ENCODE data around the gene S100B.
"Not testable (repeated sequence)": the region's sequence is repeated elsewhere in the genome, so short reads cannot be mapped to it uniquely, and the experiment has no call there.

The S100B gene

DNA sequence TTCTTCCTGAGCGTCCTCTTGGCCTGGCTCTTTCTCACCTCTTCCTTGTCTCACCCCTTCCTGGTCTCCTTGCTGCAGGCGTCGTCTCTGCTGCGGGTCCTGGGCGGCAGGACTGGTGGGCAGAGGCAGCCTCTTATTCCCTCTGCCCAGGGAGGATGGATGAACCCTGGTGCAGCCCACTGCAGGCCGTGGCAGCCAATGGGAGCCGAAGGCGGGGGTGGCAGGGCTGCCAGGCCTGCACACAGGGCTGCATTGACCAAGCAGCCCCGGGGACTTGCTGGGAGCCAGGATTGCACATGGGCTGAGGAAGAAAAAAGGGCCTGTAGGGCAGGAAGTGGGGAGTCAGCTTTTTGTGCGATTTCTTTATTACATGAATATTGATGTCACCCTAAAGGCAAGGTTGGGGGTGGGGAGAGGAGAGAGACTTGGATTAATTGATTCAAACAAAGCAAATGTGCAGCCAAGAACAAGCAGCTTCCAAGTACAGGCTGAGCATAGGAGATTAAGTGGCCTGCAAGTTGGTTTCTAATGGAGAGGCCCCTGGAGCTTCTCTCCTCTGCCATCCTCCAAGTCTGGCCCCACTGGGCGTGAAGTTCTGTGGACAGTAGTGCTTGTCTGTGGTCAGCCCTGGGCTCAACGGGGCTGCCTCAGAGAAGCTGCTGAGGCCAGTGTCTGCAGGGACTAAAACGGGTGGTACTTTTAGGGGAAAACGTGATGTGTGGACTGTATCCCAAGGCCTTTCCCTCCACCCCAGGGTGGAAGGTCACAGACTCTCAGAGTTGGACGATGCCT is at the start of gene S100B:
Gene S100B (minus strand): TSS at position 108 of the 792 bp plus-strand sequence. CDS start 2,667 bp downstream, outside the sequence.
- no peak for DNase-seq

- no peak for DNase-seq
These were observed 46.2 kb upstream of the S100B start for GRCh38 chr21:46651121-46651520.

DNA sequence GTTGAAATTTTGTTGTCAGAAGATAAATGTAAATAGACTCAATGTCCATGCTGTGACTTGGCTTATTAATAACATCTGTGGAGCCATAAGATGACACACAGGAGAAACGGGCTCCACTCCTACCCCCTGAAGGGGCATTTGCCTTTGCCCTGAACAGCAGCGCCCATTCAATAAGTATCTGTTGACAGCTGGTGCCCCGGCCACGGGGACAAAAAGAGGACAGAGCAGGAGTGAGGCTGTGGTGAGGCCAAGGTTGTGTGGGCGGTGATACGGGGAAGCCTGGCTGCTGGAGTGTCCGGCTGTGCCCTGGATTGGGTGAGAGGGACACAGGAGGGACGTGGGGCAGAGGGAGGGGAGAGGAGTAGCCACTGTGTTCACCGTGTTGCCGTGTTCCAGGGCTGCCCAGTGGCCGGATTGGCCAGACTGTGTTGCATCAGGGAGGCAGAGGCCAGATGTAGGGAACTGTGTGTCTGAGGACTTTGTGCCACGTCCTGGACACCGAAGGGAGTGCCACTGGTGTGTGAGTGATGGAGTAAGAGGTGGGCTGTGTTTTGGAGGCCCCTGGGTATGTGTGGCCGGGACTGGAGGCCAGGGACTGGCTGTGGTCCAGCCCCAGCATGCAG is 45.7 kb upstream of the S100B start:
- DNase-seq: no peak

DNA sequence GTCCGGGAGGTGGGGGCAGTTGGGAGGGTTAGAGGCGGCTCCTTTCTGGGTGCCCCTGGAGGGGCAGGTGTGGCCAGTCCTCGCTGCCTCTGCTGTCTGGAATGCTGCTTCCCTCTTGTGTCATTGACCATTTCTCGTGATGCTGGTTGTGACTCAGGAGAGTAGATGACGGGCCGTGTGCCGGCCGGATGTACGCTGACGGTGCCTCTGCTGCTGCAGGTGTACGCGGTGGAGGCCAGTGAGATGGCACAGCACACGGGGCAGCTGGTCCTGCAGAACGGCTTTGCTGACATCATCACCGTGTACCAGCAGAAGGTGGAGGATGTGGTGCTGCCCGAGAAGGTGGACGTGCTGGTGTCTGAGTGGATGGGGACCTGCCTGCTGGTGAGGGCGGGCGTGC is 44.5 kb upstream of the S100B start:
- no peak for DNase-seq

GRCh38 chr21:46648539-46648938 is 43.7 kb upstream of the S100B start:
- DNase-seq: no peak

DNA sequence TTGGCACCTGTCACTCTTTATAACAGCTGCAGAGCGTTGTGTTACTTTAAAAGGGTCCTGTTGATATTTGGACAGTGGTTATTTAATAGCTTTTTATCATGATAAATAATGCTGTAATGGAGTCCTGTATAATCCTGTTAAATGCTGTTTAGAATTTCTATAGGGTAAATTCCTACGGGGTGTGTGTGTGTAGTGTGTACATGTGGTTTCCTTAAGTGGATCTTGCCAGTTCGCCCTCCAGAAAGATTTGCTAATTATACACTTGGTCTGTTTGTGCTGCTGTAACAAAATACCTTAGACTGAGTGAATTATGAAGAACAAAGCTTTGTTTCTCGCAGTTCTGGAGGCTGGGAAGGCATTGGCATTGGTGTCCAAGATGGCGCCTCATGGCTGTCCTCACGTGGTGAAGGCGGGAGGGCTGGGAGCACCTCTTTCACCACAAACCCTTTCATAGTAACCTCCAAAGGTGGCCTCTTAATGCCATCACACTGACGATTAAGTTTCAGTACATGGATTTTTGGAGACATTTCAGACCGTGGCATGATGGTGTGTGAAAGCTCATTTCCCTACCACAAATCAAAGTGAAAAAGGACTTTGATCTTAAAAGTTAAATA is 41.8 kb upstream of the S100B start:
- no peak for DNase-seq

DNA sequence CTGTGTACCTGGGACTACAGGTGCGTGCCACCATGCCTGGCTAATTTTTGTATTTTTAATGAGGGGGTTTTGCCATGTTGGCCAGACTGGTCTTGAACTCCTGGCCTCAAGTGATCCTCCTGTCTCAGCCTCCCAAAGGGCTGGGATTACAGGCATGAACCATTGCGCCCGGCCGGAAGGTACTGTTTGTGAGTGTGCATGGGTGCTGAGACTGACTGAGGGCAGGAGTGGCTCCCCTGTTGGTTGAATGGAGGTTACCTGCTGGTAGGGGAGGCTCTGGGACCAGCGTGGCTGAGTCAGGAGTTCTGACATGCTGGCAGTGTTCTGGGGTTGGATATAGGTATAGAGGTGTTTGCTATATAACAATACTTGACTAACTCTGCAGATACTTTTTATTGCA is 41.0 kb upstream of the S100B start:
- no peak for DNase-seq

- no peak for DNase-seq
These were observed 38.7 kb upstream of the S100B start for GRCh38 chr21:46643379-46644177.

- DNase-seq: no peak
These were observed 36.8 kb upstream of the S100B start for GRCh38 chr21:46641656-46642055.

DNA sequence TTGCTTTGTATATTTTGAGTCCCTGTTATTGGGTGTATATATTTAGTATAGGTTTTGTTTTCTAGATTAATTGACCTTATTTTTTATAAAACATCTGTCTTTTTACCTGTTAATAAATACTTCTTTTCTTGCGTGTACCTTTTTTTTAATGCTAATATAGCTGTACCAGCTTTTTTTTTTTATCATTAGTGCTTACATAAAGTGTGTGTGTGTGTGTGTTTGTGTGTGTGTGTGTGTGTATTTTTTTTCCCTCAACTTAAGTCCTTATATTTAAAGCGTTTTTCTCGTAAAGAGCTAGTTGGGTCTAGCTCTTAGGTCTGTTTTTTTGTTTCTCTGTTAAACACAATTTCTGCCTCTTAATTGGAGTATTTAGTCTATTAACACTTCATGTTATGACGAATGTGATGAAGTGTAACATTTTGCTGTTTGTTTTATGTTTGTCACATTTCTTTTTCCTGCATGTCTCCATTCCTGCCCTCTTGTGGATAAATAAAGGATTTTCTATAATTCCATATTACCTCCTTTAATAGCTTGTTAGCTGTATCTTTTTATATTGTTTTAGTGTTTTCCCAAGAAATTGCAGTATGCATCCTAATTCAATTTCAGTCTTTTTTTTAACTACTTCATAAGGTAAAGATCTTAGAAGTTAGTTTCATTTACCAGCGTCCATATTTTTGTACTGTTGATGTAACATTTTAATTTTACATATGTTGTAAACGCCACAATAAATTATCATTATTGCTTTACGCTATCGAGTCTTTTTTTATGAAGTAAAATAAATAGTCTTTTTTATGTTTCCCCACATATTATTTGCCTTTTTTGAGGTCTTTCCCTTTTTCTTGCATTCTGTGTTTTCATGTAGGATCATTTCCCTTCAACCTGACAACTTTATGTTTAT is 34.9 kb upstream of the S100B start:
- no peak for DNase-seq

DNA sequence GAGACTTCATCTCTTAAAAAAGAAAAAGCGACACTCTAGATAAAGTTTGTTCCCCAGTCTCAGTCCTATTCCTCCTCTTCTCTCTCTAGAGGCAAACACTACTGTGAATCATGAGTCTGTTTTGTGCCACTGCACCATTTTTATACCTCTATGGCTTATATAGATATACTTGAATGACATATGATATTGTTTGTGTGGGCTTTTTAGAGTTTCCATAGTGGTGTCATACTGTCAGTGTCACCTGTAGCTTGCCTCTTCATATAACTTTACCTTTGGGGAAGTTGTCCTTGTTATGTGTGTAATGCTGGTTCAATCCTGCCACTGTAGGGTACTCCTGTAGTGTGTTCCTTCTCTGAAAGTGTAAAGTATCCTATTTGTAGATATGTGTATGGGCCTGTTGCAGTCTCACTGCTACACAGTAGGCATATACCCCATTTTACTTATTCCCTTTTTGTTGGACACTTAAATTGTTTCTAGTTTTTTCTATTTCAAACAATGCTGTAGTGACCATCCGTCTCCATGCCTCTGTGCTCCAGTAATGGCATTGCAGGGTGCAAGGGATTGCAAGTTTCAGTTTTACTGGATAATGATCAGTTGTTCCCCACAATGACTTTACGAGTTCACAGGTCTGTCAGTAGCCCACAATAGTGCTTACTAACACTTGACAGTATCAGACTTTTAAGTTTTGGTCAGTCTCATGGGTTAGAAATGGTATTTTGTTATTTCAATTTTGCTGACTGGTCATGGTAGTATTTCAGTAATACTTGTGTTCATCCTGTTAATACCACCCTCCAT is 33.3 kb upstream of the S100B start:
- no peak for DNase-seq

- no peak for DNase-seq
These were observed 31.8 kb upstream of the S100B start for GRCh38 chr21:46636550-46637285.

- no peak for DNase-seq
These were observed 31.3 kb upstream of the S100B start for GRCh38 chr21:46636181-46636512.

DNA sequence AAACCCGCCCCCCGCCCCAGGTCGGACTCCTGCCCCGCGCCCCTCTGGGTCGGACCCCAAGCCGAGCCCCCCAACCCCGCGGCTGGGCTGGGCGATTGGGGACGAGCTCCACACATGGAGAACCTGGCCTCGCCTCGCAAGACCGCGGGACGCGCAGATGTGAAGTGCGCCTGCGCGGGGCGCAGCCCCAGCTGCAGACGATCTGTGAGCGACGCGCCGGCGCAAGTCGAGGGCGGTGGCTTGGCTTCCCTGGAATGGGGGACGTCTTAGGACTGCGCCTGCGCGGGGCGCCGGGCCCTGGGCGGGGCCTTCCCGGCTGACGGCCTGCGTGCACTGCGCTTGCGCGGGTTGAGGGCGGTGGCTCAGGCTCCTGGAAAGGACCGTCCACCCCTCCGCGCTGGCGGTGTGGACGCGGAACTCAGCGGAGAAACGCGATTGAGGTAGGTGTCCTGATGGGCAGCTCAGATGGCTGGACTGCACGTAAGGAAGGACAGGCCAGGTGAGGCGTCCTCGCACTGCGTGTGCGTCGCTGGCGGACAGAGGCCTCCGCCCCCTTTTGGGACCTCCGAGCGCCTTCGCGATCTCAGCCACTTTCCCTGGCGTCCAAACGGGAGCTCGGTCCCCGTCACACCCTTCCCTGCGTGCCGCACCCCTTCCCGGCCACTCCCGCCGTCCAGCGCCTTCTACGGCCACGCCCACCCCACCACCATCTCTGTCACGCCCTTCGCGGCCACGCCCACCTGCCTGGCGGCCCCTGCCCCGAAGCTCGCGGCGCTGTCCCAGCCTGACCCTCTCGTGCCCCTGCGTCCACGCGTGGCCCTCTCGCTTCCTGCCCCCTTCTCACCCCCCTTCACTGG is 30.7 kb upstream of the S100B start, which contains the start of gene PRMT2:
Gene PRMT2 (plus strand): TSS at position 351 of the 857 bp plus-strand sequence. CDS start 1,278 bp downstream, outside the sequence.
- peak; percentile 97 for DNase-seq

DNA sequence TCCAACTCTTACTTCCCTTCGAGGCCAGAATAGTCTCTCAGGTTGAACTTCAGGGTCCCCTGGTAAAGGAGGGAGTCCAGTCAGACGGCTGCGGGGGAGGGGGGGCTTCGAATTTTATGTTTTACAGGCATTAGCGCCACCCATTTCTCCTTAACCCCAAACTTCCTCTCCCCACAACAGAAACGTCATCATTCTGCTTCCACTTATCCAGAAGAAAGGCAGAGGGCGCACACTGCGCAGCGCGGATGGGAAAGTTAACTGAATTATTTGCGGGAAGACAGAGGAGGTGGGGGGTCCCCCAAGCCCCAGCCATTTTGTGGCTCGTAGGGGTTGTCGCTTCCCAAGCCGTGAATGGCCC is 30.1 kb upstream of the S100B start:
- peak; percentile 52 for DNase-seq

GRCh38 chr21:46634427-46634826 is 29.5 kb upstream of the S100B start:
- peak; percentile 34 for DNase-seq

DNA sequence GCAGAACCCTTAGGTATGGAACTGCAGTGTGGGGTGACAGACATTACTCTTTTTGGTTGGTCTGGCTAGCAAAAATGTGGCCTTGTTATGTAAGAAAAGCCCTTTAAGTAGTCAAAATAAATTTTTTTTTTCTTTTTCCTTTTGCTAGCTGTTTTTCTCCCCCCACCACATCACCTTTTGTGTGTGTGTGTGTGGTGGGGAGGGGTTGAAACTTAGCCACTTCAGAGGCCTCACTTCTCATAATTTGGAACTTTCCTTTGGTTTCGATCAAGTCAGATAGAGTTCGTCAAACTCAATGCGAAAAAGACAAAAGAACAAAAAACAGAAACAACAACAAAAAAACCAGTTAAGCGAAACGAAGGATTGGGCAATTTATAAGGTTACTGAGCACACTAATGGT is 28.7 kb upstream of the S100B start:
- no peak for DNase-seq

GRCh38 chr21:46630915-46631314 is 26.0 kb upstream of the S100B start:
- not testable (repeated sequence) for DNase-seq

GRCh38 chr21:46628868-46629267 is 24.0 kb upstream of the S100B start:
- no peak for DNase-seq

DNA sequence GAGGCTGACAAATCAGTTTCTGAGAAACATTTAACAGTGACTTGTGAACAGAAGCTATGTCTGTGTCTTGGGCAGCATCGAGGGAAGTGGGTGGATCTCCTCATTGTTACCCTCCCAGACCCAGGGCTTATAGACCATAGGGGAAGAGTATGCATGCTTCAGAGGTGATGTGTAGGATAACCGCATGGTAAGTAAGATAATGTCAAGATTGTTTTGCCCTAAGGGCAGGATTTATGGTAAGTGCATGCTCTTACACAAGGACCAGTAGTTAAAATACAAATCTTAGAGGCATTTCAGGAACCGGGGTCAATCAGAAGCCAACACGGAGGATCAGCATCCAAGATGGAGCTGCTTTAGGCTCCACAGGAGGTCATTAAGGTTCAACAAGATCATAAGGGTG is 22.8 kb upstream of the S100B start:
- no peak for DNase-seq

Data from stimulated activated CD4-positive, alpha-beta T cell treated with anti-CD3 and anti-CD28 coated beads, Interleukin-15, amount 100 ng/mL, for 24 hours (primary cell).